Measurements from ENCODE around the gene SELP. TPM values are rescaled to one million over a fixed set of nuclear protein-coding genes. Genes with fewer than 3 reads are reported as not detected.

SELP gene
- total RNA-seq, 2 donors from 2014 or later = not detected

DNA sequence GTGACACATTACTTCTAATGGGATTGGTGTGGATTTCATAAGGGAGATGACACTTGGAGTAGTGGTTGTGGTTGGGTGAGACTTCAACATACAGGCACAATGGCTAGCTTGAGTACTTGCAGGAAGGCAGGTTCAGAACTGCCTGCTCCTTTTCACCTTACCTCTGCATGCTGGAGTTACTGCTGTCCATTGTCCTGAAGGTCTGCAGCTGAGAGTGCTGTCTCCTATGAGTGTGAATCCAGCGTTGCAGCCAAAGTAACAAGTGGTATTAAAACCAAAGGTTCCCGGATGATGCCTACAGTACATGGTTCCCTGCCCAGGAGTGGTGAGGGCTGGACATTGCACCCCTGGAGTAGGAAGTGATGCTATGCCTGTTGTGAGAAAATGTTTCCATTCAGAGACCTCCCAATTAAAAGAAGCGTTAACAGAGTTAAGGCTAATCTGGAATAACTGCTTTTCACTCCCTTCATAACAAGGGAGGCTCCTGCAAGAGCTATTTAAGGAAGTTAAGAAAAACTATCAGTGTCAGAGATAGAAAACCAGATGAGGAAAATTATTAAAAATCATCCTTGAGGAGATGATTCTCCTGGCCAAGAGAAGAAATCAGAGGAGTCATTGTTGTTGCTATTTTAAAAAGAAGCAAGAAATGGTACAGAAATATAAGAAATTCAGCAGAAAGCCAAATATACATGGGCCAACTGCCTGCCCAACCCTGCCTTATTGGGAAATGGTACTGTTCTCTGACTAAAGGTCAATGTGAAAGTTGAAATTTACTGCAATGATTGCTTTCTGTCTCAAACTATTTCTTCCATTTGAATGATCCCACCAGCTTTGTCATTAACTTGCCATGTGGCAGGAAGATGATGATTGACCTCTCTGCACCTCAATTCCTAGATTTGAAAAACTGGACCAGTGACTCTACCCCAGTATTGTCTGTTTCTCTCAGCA, 33.9 kb downstream of the SELP start:
- Histone ChIP-seq H3K4me3 (ENCODE audit: low read length) (no peak overlapping the region), H3K27me3 (ENCODE audit: control insufficient read depth, insufficient read depth, low read length, poor library complexity, severe bottlenecking) (peaks cover 64% of the 10 kb centered on the region), H3K9ac (ENCODE audit: extremely low read depth, low read length, poor library complexity, severe bottlenecking) (no peak overlapping the region), H3K36me3 (ENCODE audit: control insufficient read depth, insufficient read depth, low read length) (no peaks in the 10 kb centered on the region), H3K27ac (ENCODE audit: low read depth, low read length) (no peak overlapping the region), H3K9me3 (ENCODE audit: control insufficient read depth, low read length) (no peaks in the 10 kb centered on the region), H3K4me1 (ENCODE audit: control insufficient read depth, insufficient read depth, low read length) (no peaks in the 10 kb centered on the region)
- Mint-ChIP-seq H3K4me3 (no peak overlapping the region), H3K36me3 (ENCODE audit: low read depth) (no peaks in the 10 kb centered on the region), H3K27me3 (ENCODE audit: insufficient read depth) (peaks cover 4% of the 10 kb centered on the region), H3K9me3 (no peaks in the 10 kb centered on the region), H3K4me1 (no peaks in the 10 kb centered on the region), H3K27ac (no peak overlapping the region)
- no peak for TF ChIP-seq CTCF (conservative IDR thresholded peaks at IDR 0.05)
- 53 to 65% methylated on average over 2 to 3 of the region's 3 CpGs for whole genome bisulfite sequencing, 2 experiments (ENCODE audit: insufficient coverage in 1 of 2, insufficient read length in 1 of 2)
- DNase-seq = peak; percentile 87

DNA sequence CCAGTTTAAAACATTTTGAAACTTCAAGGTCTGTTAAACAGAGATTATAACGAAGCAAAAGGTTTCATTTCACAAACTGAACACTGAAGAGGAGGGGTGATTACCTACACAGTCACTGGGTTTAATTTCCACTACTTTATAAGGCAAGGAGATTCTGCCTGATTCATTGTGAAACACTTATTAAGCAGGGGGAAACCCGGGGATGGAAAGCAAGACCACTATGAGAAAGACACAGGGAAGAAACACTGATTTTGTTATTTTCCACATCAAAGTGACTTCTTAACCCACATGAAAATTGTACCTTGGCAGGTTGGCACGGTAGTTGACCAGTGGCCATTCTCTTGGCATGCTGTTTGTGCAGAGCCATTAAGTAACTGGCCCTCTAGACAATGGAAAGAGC, 35.5 kb downstream of the SELP start:
- Histone ChIP-seq H3K27ac (ENCODE audit: low read depth, low read length) (no peak overlapping the region), H3K27me3 (ENCODE audit: control insufficient read depth, insufficient read depth, low read length, poor library complexity, severe bottlenecking) (peaks cover 58% of the 10 kb centered on the region), H3K4me1 (ENCODE audit: control insufficient read depth, insufficient read depth, low read length) (no peaks in the 10 kb centered on the region), H3K36me3 (ENCODE audit: control insufficient read depth, insufficient read depth, low read length) (no peaks in the 10 kb centered on the region), H3K4me3 (ENCODE audit: low read length) (no peak overlapping the region), H3K9ac (ENCODE audit: extremely low read depth, low read length, poor library complexity, severe bottlenecking) (no peak overlapping the region), H3K9me3 (ENCODE audit: control insufficient read depth, low read length) (no peaks in the 10 kb centered on the region)
- Mint-ChIP-seq H3K27me3 (ENCODE audit: insufficient read depth) (peaks cover 4% of the 10 kb centered on the region), H3K4me1 (no peaks in the 10 kb centered on the region), H3K27ac (no peak overlapping the region), H3K9me3 (no peaks in the 10 kb centered on the region), H3K36me3 (ENCODE audit: low read depth) (no peaks in the 10 kb centered on the region), H3K4me3 (no peak overlapping the region)
- TF ChIP-seq CTCF (conservative IDR thresholded peaks at IDR 0.05) = no peak
- DNase-seq = no peak
- 75 to 88% methylated on average over 2 to 3 of the region's 3 CpGs for WGBS, 2 experiments (ENCODE audit: insufficient coverage in 1 of 2, insufficient read length in 1 of 2)

DNA sequence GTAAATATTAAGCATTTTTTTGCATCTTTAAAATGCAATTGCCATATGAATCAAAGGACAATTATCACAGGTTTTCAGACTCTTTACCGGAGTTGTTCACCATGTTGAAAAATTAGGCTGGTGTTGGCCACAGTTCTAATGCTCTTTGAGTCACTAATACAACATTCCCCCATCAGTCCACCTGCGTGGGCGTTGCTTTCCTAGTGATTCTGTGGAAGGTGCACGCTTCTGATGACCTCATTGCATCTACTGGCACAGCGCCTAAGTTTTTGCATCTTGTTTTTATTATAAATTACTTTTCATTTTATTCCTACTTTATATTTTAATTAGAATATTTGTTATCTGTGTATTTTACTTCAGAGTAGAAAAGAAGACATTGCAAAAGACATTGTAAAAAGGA, 39.0 kb downstream of the SELP start:
- H3K9me3 Mint-ChIP-seq = no peaks in the 10 kb centered on the region
- no peak for DNase-seq
- H3K4me1 Mint-ChIP-seq = peaks cover 6% of the 10 kb centered on the region
- Histone ChIP-seq H3K27ac (ENCODE audit: low read depth, low read length) (no peak overlapping the region), H3K4me1 (ENCODE audit: control insufficient read depth, insufficient read depth, low read length) (peaks cover 3% of the 10 kb centered on the region), H3K9ac (ENCODE audit: extremely low read depth, low read length, poor library complexity, severe bottlenecking) (no peak overlapping the region), H3K9me3 (ENCODE audit: control insufficient read depth, low read length) (no peaks in the 10 kb centered on the region), H3K4me3 (ENCODE audit: low read length) (no peak overlapping the region), H3K36me3 (ENCODE audit: control insufficient read depth, insufficient read depth, low read length) (no peaks in the 10 kb centered on the region), H3K27me3 (ENCODE audit: control insufficient read depth, insufficient read depth, low read length, poor library complexity, severe bottlenecking) (peaks cover 28% of the 10 kb centered on the region)
- H3K27ac Mint-ChIP-seq = no peak overlapping the region
- 87 to 98% methylated on average over 3 to 5 of the region's 5 CpGs for WGBS, 2 experiments (ENCODE audit: insufficient coverage in 1 of 2, insufficient read length in 1 of 2)
- no peak overlapping the region for H3K4me3 Mint-ChIP-seq
- H3K27me3 Mint-ChIP-seq (ENCODE audit: insufficient read depth) = peaks cover 10% of the 10 kb centered on the region
- TF ChIP-seq CTCF (conservative IDR thresholded peaks at IDR 0.05) = no peak
- H3K36me3 Mint-ChIP-seq (ENCODE audit: low read depth) = no peaks in the 10 kb centered on the region

Data from endodermal cell (in vitro differentiated cells).